Nucleus accumbens (tissue), 56 donors: Measurements from ENCODE around the gene GPRC5B.
A peak's percentile ranks its signal among the peaks of the same experiment; 100 is the strongest.

Experiments used
- DNase-seq, 56 donors: peaks; one replicate each; lab custom pipeline; 2025; lab: John Stamatoyannopoulos, UW

GPRC5B gene

DNA sequence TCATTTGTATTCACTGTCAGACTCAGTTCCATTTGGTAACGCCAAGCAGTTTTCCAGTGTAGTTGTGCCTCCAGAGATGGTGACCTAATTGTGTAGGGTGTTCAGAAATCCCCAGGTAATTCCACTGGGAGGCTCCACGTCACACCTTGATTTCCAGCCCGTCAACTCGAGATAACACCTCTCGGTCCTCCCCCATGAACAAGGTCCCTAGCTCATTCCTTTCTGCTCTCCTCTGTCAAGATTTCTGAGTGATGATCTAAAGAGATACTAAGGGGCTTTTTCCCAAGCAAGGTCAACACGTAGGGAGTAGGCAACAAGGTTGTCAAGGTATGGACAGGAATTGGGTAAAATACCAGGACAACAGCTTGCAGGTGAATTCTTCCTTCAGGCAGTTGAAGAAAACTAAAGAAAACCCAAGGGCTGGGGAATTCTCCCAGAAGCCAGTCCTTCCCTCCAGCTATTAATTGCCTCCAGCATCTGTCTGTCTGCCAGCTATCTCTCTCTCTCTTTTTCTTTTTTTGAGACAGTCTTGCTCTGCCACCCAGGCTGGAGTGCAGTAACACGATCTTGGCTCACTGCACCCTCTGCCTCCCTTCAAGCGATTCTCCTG, 31.4 kb downstream of the GPRC5B start:
- no peak for DNase-seq

DNA sequence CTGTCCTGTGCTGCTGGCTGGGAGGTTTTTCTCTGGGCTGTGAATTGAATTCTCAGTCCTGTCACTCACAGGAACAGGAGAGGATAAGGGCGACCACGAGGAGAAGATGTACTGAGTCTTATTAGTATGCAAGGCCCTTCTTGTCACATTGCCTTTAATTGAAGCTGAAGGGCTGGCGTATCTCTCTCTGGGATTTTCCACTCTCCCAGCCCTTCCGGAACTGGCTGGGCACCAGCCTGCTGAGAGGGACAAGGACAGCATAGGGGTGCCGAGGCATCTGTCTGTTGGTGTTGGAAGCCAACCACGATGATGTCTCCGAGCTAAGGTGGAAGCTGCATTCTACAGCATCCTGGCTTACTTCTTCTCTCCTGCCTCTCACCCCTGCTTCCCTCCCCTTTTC, 33.2 kb downstream of the GPRC5B start:
- peak in 40 of 56 donors; percentile 27 to 75 (median 59) for DNase-seq

DNA sequence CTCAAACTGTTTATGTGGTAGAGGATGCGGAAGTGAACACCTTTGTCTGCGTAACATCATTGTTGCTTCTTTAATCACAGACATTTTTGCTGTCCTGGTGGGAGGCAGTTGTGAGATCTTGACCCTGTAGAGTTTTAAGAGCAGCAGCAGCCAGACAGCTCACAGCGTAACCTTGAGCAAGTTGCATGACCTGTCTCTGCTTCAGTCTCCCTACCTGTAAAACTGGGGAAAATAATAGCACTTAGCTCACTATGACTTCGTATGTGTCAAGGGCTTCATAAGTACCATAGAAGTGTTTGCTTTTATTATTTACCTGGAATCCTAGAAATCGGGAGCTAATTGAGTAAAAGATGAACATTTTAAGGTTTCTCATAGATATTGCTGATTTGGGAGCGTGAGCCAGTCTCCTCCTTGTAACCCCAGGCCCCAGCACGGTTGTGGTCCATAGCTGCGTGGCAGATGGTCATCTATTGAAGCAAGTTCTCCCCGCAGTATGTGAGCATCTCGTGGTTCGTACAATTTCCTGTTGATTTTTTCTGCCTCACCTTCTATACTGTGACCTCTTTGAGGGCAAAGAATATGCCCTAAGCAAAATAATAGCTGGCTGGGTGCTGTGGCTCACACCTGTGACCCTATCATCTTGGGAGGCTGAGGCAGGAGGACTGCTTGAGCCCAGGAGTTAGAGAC, 34.4 kb downstream of the GPRC5B start:
- no peak for DNase-seq

DNA sequence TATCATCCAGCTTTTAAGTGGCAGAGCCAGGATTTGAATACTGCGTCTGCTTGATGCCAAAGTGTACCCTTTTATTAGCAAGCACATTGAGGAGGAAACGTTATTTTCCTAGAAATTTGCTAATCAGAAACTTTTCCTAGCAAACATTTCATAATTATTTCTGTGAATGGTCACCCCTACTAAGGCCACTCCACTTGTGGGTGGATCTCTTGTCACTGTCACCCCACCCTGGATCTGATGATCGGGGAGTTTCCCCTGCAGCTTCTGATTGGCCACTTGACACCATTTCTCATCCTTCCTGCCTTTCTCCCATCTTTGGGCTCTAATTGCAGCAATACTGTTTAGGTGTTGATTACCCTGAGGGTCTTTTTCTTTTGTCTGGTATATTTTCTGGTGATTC, 35.9 kb downstream of the GPRC5B start:
- DNase-seq, result no peak

DNA sequence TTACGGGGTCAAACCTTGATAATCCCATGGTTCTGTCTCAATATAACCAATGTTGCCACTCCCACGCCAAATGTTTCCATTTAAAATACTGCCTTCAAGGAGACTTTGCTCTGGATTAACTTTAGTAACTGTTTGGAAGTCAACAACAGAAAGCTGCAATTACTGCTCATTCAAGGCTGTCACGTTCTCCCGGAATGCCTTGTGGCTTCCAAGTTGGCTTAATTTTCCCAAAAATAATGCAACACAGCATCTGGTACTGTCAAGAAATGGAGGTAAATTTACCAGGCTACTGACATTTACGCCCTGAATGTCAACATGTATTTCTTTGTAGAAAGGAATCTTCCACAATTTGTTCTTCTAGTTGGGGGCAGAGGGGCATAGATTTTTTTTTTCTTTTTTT, 38.2 kb downstream of the GPRC5B start:
- no peak for DNase-seq

DNA sequence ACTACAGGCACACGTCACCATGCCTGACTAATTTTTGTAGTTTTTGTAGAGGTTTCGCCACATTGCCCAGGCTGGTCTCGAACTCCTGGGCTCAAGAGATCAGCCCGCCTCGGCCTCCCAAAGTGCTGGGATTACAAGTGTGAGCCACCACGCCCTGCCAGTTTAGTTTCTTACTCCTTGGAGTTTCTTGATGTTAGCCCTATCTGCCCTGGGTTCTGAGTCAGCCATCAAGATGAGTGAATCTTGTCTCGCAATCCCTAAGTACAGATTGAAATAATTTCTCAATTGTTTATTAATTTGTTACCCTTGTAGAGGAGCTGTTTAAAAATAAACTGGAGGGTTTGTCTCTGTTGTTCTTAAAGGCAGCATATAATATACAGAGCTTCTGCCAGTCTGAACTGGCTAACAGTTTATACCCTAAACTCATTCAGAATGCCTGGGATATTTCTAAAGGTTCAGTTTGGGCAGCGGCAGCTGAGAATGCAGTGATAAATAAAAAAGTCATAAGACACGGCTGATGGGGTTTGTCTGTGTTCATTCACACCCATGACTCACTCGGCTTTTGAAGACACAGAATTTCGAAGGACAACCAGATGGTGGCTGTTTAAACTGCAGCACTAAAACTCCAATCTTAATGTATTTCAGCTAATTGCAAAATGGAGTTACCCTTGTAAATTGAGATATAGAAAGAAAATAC, 39.6 kb downstream of the GPRC5B start:
- peak in 1 of 56 donors; percentile 25 for DNase-seq

GRCh38 chr16:19843371-19843770, 41.3 kb downstream of the GPRC5B start:
- DNase-seq, result no peak

GRCh38 chr16:19842426-19843157, 42.1 kb downstream of the GPRC5B start:
- DNase-seq, result no peak

DNA sequence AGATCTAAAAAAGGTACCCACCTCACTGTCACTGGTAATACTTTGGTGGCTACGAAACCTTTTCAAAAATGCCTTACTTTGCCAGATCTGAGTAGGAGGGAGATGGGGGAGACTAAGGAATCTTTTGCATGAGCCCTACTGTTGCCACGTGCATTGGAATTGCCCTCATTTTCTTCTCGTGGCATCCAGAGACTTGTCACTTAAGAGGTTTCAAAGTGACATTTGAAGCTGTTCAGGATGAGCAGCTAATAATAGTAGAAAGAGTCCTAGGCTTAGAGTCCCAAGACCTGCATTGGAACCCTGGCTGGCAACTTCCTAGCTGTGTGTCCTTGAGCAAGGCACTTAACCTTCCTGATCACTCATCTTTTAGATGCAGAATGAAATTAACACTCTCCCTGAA, 43.5 kb downstream of the GPRC5B start:
- DNase-seq, result peak in 1 of 56 donors; percentile 16

- no peak for DNase-seq
Observed at GRCh38 chr16:19840524-19841110, 44.0 kb downstream of the GPRC5B start.

GRCh38 chr16:19837984-19838707, 46.5 kb downstream of the GPRC5B start:
- peak in 1 of 56 donors; percentile 10 for DNase-seq

DNA sequence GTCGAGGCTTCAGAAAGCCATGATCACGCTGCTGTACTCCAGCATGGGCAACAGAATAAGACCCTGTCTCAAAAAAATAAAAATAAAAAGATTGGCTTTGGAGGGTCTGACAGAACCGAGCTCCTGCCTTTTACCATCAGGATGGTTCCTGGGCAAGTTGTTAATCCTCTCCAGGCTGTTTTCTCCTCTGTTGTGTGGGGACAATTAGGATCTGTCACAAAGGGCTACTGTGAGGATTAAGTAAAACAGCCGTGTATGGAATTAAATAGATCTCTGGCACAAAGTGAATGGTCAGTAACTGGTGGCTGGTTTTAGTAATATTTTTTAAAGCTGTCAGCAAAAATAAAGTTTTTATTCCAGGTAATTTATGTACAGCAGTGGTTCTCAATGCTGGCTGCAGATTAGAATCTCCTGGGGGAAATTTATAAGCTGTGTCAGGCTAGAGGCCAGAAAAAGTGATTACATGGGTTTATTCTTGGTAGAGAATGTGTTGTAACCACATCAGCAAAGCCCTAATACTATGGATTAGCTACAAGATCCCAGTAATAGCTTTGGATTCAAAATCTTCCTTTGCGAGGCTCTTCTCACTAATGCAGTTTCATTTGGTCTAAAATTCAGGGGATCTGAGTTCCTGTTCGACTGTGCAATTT, 47.2 kb downstream of the GPRC5B start:
- no peak for DNase-seq

- DNase-seq, result peak in 4 of 56 donors; percentile 10 to 34 (median 20)
Observed at GRCh38 chr16:19835968-19836421, 48.7 kb downstream of the GPRC5B start.

GRCh38 chr16:19835196-19835595, 49.5 kb downstream of the GPRC5B start:
- no peak for DNase-seq

DNA sequence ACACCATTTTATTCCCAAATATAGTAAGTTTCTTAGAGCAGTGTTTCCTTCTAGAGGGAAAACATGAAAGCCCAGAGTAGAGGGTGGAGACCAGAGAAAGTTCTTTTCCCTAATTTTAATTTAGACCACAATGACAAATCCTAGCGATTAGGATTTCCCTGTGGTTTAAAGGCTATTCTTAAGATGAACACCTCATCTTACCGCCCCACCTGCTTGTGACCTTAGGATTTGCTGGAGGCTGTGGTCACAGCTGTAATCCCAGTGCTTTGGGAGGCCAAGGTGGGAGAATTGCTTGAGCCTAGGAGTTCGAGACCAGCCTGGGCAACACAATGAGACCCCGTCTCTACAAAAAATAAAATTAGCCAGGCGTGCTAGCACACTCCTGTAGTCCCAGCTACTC, 51.1 kb downstream of the GPRC5B start:
- no peak for DNase-seq

GRCh38 chr16:19833176-19833575, 51.5 kb downstream of the GPRC5B start:
- no peak for DNase-seq

GRCh38 chr16:19831678-19832077, 53.0 kb downstream of the GPRC5B start:
- no peak for DNase-seq

DNA sequence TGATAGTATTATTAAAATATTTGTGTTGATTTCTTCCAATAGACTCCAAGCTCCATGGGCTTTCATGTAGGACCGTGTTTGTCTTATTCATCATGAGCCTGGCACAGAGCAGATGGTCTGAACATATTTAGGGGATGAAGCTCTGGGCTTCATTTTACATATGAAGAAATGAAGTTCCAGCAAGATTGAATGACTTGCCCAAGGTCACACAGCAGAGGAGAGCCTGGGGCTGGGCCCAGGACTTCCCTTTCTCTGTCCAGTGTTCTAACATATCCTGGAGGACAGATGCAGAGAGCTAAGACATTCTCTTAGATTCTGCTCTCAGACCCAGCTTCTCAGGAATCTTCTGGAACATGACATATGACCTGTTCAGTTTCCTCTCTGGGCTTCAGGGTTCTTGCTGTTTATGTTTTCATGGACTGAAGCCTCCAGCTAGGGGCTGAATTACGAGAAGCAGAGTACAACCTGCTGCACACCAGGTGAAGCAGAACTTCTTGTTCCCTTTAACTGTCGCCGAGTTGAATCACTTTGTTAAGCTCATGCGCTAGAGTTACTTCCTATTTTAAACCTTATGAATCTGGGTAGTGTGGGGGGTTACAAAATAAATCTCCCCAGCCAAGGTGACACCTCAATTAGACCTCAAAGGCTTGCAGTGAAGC, 53.6 kb downstream of the GPRC5B start:
- DNase-seq, result no peak
